Measurements from ENCODE around the gene FRY.

Gene FRY

GRCh38 chr13:32315238-32316027 lies 283.9 kb downstream of the FRY start, which contains the start of the genes BRCA2 and ZAR1L:
BRCA2 (plus strand) TSS chr13:32315508; CDS start chr13:32316461, 953 bp downstream.
ZAR1L (minus strand) TSS chr13:32315363; CDS start chr13:32311925, 3,438 bp downstream.
- peak; percentile 86 to 90 for DNase-seq

DNA sequence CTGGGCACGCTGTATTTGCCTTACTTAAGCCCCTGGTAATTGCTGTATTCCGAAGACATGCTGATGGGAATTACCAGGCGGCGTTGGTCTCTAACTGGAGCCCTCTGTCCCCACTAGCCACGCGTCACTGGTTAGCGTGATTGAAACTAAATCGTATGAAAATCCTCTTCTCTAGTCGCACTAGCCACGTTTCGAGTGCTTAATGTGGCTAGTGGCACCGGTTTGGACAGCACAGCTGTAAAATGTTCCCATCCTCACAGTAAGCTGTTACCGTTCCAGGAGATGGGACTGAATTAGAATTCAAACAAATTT lies 284.4 kb downstream of the FRY start:
- no peak for DNase-seq

DNA sequence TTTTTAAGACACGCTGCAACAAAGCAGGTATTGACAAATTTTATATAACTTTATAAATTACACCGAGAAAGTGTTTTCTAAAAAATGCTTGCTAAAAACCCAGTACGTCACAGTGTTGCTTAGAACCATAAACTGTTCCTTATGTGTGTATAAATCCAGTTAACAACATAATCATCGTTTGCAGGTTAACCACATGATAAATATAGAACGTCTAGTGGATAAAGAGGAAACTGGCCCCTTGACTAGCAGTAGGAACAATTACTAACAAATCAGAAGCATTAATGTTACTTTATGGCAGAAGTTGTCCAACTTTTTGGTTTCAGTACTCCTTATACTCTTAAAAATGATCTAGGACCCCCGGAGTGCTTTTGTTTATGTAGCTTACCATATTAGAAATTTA lies 284.9 kb downstream of the FRY start:
- DNase-seq, result peak in 1 of 2 donors; percentile 8

DNA sequence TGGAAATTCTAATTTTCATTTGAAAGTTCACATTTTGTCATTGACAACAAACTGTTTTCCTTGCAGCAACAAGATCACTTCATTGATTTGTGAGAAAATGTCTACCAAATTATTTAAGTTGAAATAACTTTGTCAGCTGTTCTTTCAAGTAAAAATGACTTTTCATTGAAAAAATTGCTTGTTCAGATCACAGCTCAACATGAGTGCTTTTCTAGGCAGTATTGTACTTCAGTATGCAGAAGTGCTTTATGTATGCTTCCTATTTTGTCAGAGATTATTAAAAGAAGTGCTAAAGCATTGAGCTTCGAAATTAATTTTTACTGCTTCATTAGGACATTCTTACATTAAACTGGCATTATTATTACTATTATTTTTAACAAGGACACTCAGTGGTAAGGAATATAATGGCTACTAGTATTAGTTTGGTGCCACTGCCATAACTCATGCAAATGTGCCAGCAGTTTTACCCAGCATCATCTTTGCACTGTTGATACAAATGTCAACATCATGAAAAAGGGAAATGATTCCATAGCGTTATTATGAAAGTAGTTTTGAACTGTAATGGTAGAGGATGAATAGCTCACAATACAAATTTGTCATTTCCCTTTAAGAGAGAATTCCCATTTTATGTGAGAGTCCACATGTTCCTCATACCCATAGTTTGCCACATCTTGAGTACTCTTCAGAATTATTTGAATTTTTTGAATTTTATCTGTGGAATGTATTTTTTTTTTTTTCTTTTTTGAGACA lies 286.3 kb downstream of the FRY start:
- no peak for DNase-seq

DNA sequence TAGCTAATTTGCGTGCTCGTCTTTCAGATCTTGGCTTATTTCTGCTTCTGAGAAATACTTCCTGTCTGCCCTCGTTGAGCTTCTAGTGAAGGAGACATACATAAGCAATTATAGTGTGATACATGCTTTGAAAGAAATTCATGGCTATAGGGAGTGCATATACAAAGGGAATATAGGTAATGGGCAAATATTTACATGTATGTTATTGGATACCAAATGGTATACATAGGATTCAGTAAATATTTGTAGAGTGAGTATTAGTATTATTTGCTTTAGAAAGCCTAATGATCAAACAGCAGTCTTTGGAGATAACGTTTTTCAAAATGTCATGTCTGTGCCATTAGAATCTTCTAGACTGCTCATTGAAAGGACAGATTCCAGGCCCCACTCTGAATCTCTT lies 289.0 kb downstream of the FRY start:
- no peak for DNase-seq

DNA sequence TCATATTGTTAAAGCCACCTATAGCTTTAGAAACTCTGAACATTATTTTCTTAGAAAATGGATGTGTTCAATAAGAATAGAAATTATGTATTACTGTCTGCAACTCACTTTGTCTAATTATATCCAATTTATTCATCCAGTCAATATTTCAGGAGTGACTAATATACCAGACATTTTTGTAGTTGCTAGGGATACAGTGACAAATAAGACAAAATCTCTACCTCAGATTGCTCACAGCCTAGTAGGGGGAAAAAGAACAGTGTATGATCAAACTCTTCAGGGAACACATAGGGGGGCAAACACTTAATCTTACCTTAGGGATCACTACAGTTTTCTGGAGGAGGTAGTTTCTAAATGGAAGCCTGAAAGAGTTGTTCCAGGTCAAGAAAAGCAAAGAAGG lies 292.3 kb downstream of the FRY start:
- no peak for DNase-seq

DNA sequence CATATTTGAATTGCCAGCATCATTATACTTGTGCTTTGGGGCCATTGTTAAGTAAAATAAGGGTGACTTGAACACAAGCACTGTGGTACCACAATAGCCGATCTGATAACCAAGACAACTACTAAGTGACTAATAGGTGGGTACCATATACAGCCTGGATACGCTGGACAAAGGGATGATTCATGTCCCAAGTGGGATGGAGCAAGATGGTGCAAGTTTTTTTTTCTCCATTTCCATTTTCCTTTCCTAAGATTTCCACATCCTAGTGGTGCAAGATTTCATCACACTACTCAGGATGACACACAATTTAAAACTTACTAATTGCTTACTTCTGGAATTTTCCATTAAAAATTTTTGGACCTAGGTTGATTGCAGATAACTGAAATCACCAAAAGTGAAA lies 298.9 kb downstream of the FRY start:
- DNase-seq, result no peak

DNA sequence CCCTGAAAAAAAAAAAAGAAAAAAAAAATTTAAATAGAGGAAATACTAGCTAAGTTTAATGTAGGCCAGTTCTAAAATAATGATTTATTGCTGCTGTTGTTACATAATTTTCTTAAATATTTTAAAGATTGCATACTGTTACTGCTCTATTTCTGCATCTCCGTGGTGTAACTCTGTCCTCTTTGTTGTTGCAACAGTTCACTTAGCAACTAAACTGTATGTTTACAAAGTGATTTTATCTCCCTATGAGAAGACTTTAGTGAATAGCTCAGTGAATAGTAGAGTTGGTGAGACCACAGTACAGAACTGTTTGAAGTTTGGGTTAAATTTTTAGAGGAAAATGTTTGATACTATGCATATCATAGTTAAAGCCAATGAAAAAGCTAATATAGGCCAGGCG lies 303.1 kb downstream of the FRY start:
- DNase-seq, result no peak

- DNase-seq, result no peak
These were observed 309.3 kb downstream of the FRY start for GRCh38 chr13:32340914-32341313.

DNA sequence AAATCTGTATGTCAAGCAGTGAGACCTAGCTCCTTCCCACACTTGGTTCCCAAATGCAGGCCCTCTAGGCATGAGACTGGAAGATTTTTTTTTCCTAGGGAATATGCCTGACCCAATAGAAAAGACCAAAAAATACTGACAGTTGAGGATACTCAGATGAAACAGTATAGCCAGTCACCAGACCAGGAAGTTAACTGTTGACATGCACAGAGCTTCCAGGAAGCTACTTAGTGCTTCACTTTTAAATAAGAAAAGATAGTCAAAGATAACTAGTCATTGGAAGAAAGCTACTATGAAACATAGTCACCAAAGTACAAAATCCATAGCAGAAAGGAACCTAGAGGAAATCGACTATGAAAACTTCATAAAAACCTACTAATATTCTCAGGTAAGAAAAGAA lies 316.1 kb downstream of the FRY start:
- no peak for DNase-seq

Data from CD4-positive, alpha-beta T cell treated with Interleukin-4 for 1 hour (primary cell).